Naive thymus-derived CD4-positive, alpha-beta T cell (primary cell): ENCODE data around the gene FXR2. TPM values are rescaled to one million over a fixed set of nuclear protein-coding genes. Genes with fewer than 3 reads are reported as not detected.

Source experiments
- ATAC-seq: fragments of 150-1000 bp; cut with Tn5 transposase; 2 replicates; pipeline ENCODE4 v1.10.0; 2021; ENCODE audit warnings: mild to moderate bottlenecking, moderate library complexity
- CTCF ChIA-PET: fragments of 350-600 bp; sonication (Branson Sonifier 250); formaldehyde crosslinking; loops from one replicate; lab custom pipeline; 2021; ENCODE audit warnings: antibody characterized with exemption; lab: Charles Lee
- POLR2A ChIA-PET: fragments of 350-600 bp; sonication (Branson Sonifier 250); formaldehyde crosslinking; loops from one replicate; lab custom pipeline; 2021; ENCODE audit warnings: antibody characterized with exemption, inconsistent platforms; lab: Charles Lee
- DNase-seq, 9 donors: peaks; one replicate each; pipeline versions ENCODE4 v3.0.0 to v3.0.0-alpha.2; 2020 to 2022; ENCODE audit warnings: mixed read lengths in 1 of 9
- H3K27ac ChIP-seq: one replicate; pipeline ENCODE4 v1.7.0; 2013; ENCODE audit warnings: mild to moderate bottlenecking, low read depth, low read length, moderate library complexity
- H3K27me3 ChIP-seq, 2 donors: one replicate each; pipeline ENCODE4 v1.7.0; 2013; ENCODE audit warnings: low read length in 2 of 2, mild to moderate bottlenecking in 2 of 2, moderate library complexity in 2 of 2; ENCODE audit not compliant: control insufficient read depth in 2 of 2, insufficient read depth in 2 of 2
- H3K36me3 ChIP-seq, 3 experiments: 1 replicate in 2 of 3; 2 replicates in 1 of 3; pipeline ENCODE4 v1.7.0; 2013; ENCODE audit warnings: low read length in 3 of 3, mild to moderate bottlenecking in 3 of 3, moderate library complexity in 1 of 3; ENCODE audit not compliant: insufficient read depth in 3 of 3, control insufficient read depth in 2 of 3
- H3K4me1 ChIP-seq, 2 donors: one replicate each; pipeline ENCODE4 v1.7.0; 2013; ENCODE audit warnings: low read length in 2 of 2, mild to moderate bottlenecking in 2 of 2, moderate library complexity in 1 of 2; ENCODE audit not compliant: control insufficient read depth in 2 of 2, insufficient read depth in 2 of 2
- H3K4me3 ChIP-seq: 2 replicates; pipeline ENCODE4 v1.7.0; 2013; ENCODE audit warnings: mild to moderate bottlenecking, low read length
- H3K9me3 ChIP-seq, 3 experiments: 1 replicate in 2 of 3; 2 replicates in 1 of 3; pipeline ENCODE4 v1.7.0; 2013; ENCODE audit warnings: low read length in 3 of 3; ENCODE audit not compliant: control insufficient read depth in 2 of 3
- H3K27ac Mint-ChIP-seq, 9 donors: one replicate each; pipeline ENCODE4 v1.8.0; 2020 to 2022; ENCODE audit warnings: mixed read lengths in 9 of 9, mild to moderate bottlenecking in 8 of 9, moderate library complexity in 5 of 9, inconsistent platforms in 2 of 9
- H3K27me3 Mint-ChIP-seq, 5 donors: one replicate each; pipeline ENCODE4 v1.8.0; 2021 to 2022; ENCODE audit warnings: mixed read lengths in 5 of 5, mild to moderate bottlenecking in 1 of 5
- H3K36me3 Mint-ChIP-seq, 5 donors: one replicate each; pipeline ENCODE4 v1.8.0; 2020 to 2022; ENCODE audit warnings: mixed read lengths in 5 of 5, mild to moderate bottlenecking in 3 of 5, inconsistent platforms in 1 of 5
- H3K4me1 Mint-ChIP-seq, 7 donors: one replicate each; pipeline ENCODE4 v1.8.0; 2020 to 2022; ENCODE audit warnings: mixed read lengths in 7 of 7, mild to moderate bottlenecking in 3 of 7, inconsistent platforms in 1 of 7
- H3K4me3 Mint-ChIP-seq, 10 donors: one replicate each; pipeline ENCODE4 v1.8.0; 2020 to 2022; ENCODE audit warnings: mild to moderate bottlenecking in 10 of 10, mixed read lengths in 10 of 10, moderate library complexity in 6 of 10, inconsistent platforms in 2 of 10
- H3K9me3 Mint-ChIP-seq, 11 donors: one replicate each; pipeline ENCODE4 v1.8.0; 2020 to 2022; ENCODE audit warnings: mixed read lengths in 11 of 11, mild to moderate bottlenecking in 4 of 11, inconsistent platforms in 1 of 11, moderate library complexity in 1 of 11
- intact Hi-C, 2 donors: fragments of 100-400 bp; cut with micrococcal nuclease; formaldehyde crosslinking; loops; one replicate each; pipeline ENCODE4 v1.15.1; 2023
- polyA plus RNA-seq, 2 donors: library from polyadenylated mRNA; unstranded; fragments of 300-500 nt; fragmentation: Illumina TruSeq; gene quantifications; one replicate each; pipeline ENCODE4 v1.2.3, GENCODE V29; 2021
- total RNA-seq, 6 experiments: library from RNA in 5 of 6; stranded (reverse) in 5 of 6; gene quantifications; 1 replicate in 5 of 6; 2 replicates in 1 of 6; pipeline ENCODE4 v1.2.3 and lab custom pipeline; 2021 to 2026

Gene FXR2
- total and polyA plus RNA-seq, 7 experiments from 2014 or later = 5.5 to 46.9 (median 25.2) TPM

- DNase-seq = no peak
- POLR2A ChIA-PET = interaction anchor here (0.6 to 2.4 kb wide), 7 partner anchors 11 to 111 kb away, joined by 3 to 25 read pairs (median 4); partner anchors contain the start of genes SAT2 and SENP3
- H3K27ac ChIP-seq = peak overlapping the region; percentile 70
- H3K4me1 ChIP-seq = peaks cover 15 to 44% of the 10 kb centered on the region in 2 donors
- H3K9me3 ChIP-seq = no peaks in the 10 kb centered on the region
- no peak for ATAC-seq
- no peak overlapping the region for H3K4me3 ChIP-seq
- CTCF ChIA-PET = interaction anchor here (1.0 to 2.6 kb wide), 4 partner anchors 10 to 195 kb away, joined by 3 to 10 read pairs (median 6); partner anchors contain the start of genes TMEM95 and TP53
- no peaks in the 10 kb centered on the region for H3K36me3 ChIP-seq
- intact Hi-C loops = no loop called here
- Mint-ChIP-seq H3K27ac (peak overlapping the region; percentile 86 to 98 (median 91)), H3K4me3 (peak overlapping the region; percentile 29 to 99 (median 88)), H3K4me1 (peaks cover 55 to 72% (median 65%) of the 10 kb centered on the region in 7 donors), H3K36me3 (peaks cover 0 to 32% (median 5%) of the 10 kb centered on the region in 5 donors), H3K27me3 (no peaks in the 10 kb centered on the region), H3K9me3 (peaks cover 0 to 1% (median 0%) of the 10 kb centered on the region in 11 donors)
- H3K27me3 ChIP-seq = no peaks in the 10 kb centered on the region
Measured at GRCh38 chr17:7550344-7550743, 64.4 kb downstream of the FXR2 start.

GRCh38 chr17:7549401-7550055 lies 65.2 kb downstream of the FXR2 start:
- Mint-ChIP-seq H3K36me3 (peaks cover 0 to 28% (median 4%) of the 10 kb centered on the region in 5 donors), H3K4me1 (peaks cover 50 to 65% (median 58%) of the 10 kb centered on the region in 7 donors), H3K27ac (peak overlapping the region; percentile 86 to 98 (median 91)), H3K4me3 (peak overlapping the region; percentile 77 to 99 (median 88)), H3K9me3 (peaks cover 0 to 1% (median 0%) of the 10 kb centered on the region in 11 donors), H3K27me3 (peaks cover 0 to 2% (median 0%) of the 10 kb centered on the region in 5 donors)
- no peaks in the 10 kb centered on the region for H3K9me3 ChIP-seq
- H3K4me3 ChIP-seq = peak overlapping the region; percentile 91
- H3K27me3 ChIP-seq = no peaks in the 10 kb centered on the region
- ATAC-seq (peak; percentile 59), DNase-seq (peak in 8 of 9 donors; percentile 45 to 60 (median 53))
- intact Hi-C loops = loop anchor here (1.0 to 5.0 kb wide), 4 partner anchors 26 to 114 kb away; partner anchors contain the start of genes POLR2A (in 2 of the 2) and TMEM102 (in 1 of the 2)
- CTCF ChIA-PET = interaction anchor here (0.5 to 2.6 kb wide), 6 partner anchors 11 to 194 kb away, joined by 3 to 10 read pairs (median 4); partner anchors contain the start of genes TMEM95 and TP53
- H3K36me3 ChIP-seq = no peaks in the 10 kb centered on the region
- peaks cover 15 to 38% of the 10 kb centered on the region in 2 donors for H3K4me1 ChIP-seq
- POLR2A ChIA-PET = interaction anchor here (0.9 to 2.4 kb wide), 13 partner anchors 10 to 624 kb away, joined by 3 to 25 read pairs (median 4); partner anchors contain the start of genes POLR2A, SAT2, SENP3 and TP53
- peak overlapping the region; percentile 70 for H3K27ac ChIP-seq

- H3K27me3 Mint-ChIP-seq = peaks cover 0 to 2% (median 0%) of the 10 kb centered on the region in 5 donors
- DNase-seq = peak in 7 of 9 donors; percentile 38 to 69 (median 45)
- intact Hi-C loops = loop anchor here (1.0 to 5.0 kb wide), 5 partner anchors 13 to 113 kb away; partner anchors contain the start of genes POLR2A (in 2 of the 2), SENP3 (in 1 of the 2) and TMEM102 (in 1 of the 2)
- peak within 1 kb of the TSS; percentile 77 to 99 (median 91) for H3K4me3 Mint-ChIP-seq
- H3K9me3 Mint-ChIP-seq = peaks cover 0 to 1% (median 0%) of the 10 kb centered on the region in 11 donors
- ChIA-PET CTCF (interaction anchor here (0.5 to 2.6 kb wide), 5 partner anchors 8 to 193 kb away, joined by 3 to 10 read pairs (median 3); partner anchors contain the start of gene TMEM95), POLR2A (interaction anchor here (0.7 to 2.4 kb wide), 16 partner anchors 9 to 908 kb away, joined by 3 to 25 read pairs (median 4); partner anchors contain the start of genes KIAA0753, POLR2A, SAT2 and SENP3)
- peak within 1 kb of the TSS; percentile 91 for H3K4me3 ChIP-seq
- H3K4me1 ChIP-seq = peaks cover 14 to 35% of the 10 kb centered on the region in 2 donors
- peak within 1 kb of the TSS; percentile 90 to 98 (median 94) for H3K27ac Mint-ChIP-seq
- no peaks in the 10 kb centered on the region for H3K36me3 ChIP-seq
- H3K4me1 Mint-ChIP-seq = peaks cover 46 to 60% (median 55%) of the 10 kb centered on the region in 7 donors
- no peaks in the 10 kb centered on the region for H3K9me3 ChIP-seq
- peak; percentile 60 for ATAC-seq
- H3K36me3 Mint-ChIP-seq = peaks cover 0 to 25% (median 4%) of the 10 kb centered on the region in 5 donors
- peak within 1 kb of the TSS; percentile 70 for H3K27ac ChIP-seq
- no peaks in the 10 kb centered on the region for H3K27me3 ChIP-seq
Measured at GRCh38 chr17:7548585-7549400, 65.9 kb downstream of the FXR2 start, which contains the start of gene TNFSF12. Gene TNFSF12, plus strand, starts transcription at chr17:7549058. Its CDS starts 96 bp downstream, at chr17:7549154.

GRCh38 chr17:7544911-7545310 lies 69.8 kb downstream of the FXR2 start:
- peaks cover 4 to 7% of the 10 kb centered on the region in 2 donors for H3K4me1 ChIP-seq
- no peaks in the 10 kb centered on the region for H3K36me3 ChIP-seq
- no peaks in the 10 kb centered on the region for H3K9me3 ChIP-seq
- H3K4me3 Mint-ChIP-seq = no peak overlapping the region
- CTCF ChIA-PET = interaction anchor here (0.7 to 2.3 kb wide), 2 partner anchors 16 to 103 kb away, joined by 3 to 14 read pairs; partner anchors contain the start of gene SENP3
- no peak overlapping the region for H3K27ac Mint-ChIP-seq
- H3K27ac ChIP-seq = no peak overlapping the region
- H3K9me3 Mint-ChIP-seq = no peaks in the 10 kb centered on the region
- peaks cover 0 to 10% (median 0%) of the 10 kb centered on the region in 5 donors for H3K27me3 Mint-ChIP-seq
- DNase-seq = no peak
- peaks cover 11 to 25% (median 20%) of the 10 kb centered on the region in 7 donors for H3K4me1 Mint-ChIP-seq
- peaks cover 0 to 7% (median 0%) of the 10 kb centered on the region in 5 donors for H3K36me3 Mint-ChIP-seq
- intact Hi-C loops = loop anchor here in 1 of 2 donors (5.0 kb wide), 1 partner anchor 33 kb away; no protein-coding TSS in a partner anchor
- no peak overlapping the region for H3K4me3 ChIP-seq
- POLR2A ChIA-PET = no interaction called here
- H3K27me3 ChIP-seq = no peaks in the 10 kb centered on the region
- no peak for ATAC-seq

Other genes with a start within 250 kb of the FXR2 start
- 10 to 100 TPM in 4 of 5 experiments, 1 to 10 TPM in 1; 1.5 to 23.4 (median 13.9) TPM for gene TNK1, start 233.8 kb downstream of the FXR2 start, total RNA-seq
- 1 to 10 TPM; 5.8 to 7.4 TPM for gene TNK1, start 233.8 kb downstream of the FXR2 start, polyA plus RNA-seq
- 100 to 1,000 TPM in 1 of 5 experiments, 10 to 100 TPM in 4; 74.8 to 142 (median 85.0) TPM for gene PLSCR3, start 220.4 kb downstream of the FXR2 start, total RNA-seq
- gene PLSCR3, start 220.4 kb downstream of the FXR2 start, polyA plus RNA-seq = 100 to 1,000 TPM; 162 to 212 TPM
- 10 to 100 TPM; 31.5 to 58.5 (median 48.2) TPM for gene TMEM256, start 210.8 kb downstream of the FXR2 start, total RNA-seq
- gene TMEM256, start 210.8 kb downstream of the FXR2 start, polyA plus RNA-seq = 10 to 100 TPM; 45.2 to 64.9 TPM
- 10 to 100 TPM in 3 of 5 experiments, 1 to 10 TPM in 2; 1.6 to 17.8 (median 11.9) TPM for gene NLGN2, start 207.1 kb downstream of the FXR2 start, total RNA-seq
- gene NLGN2, start 207.1 kb downstream of the FXR2 start, polyA plus RNA-seq = under 1 TPM; 0.20 to 0.28 TPM
- gene SPEM1, start 194.6 kb downstream of the FXR2 start, total RNA-seq = not detected
- not detected for gene SPEM1, start 194.6 kb downstream of the FXR2 start, polyA plus RNA-seq
- not detected for gene SPEM2, start 189.3 kb downstream of the FXR2 start, total RNA-seq
- not detected for gene SPEM2, start 189.3 kb downstream of the FXR2 start, polyA plus RNA-seq
- gene SPEM3, start 186.0 kb downstream of the FXR2 start, total RNA-seq = not detected
- not detected for gene SPEM3, start 186.0 kb downstream of the FXR2 start, polyA plus RNA-seq
- gene TMEM102, start 179.5 kb downstream of the FXR2 start, total RNA-seq = 10 to 100 TPM in 3 of 5 experiments, 1 to 10 TPM in 2; 8.2 to 19.1 (median 16.5) TPM
- gene TMEM102, start 179.5 kb downstream of the FXR2 start, polyA plus RNA-seq = 10 to 100 TPM in 1 of 2 donors, 1 to 10 TPM in 1; 8.5 to 26.1 TPM
- gene FGF11, start 175.4 kb downstream of the FXR2 start, total RNA-seq = 10 to 100 TPM in 1 of 5 experiments, 1 to 10 TPM in 4; 2.8 to 39.7 (median 3.4) TPM
- gene FGF11, start 175.4 kb downstream of the FXR2 start, polyA plus RNA-seq = under 1 TPM in 1 of 2 donors, not detected in 1; 0.09 TPM
- 10 to 100 TPM in 1 of 5 experiments, 1 to 10 TPM in 4; 6.0 to 14.6 (median 7.2) TPM for gene CHRNB1, start 169.8 kb downstream of the FXR2 start, total RNA-seq
- gene CHRNB1, start 169.8 kb downstream of the FXR2 start, polyA plus RNA-seq = 10 to 100 TPM; 14.9 to 24.8 TPM
- 10 to 100 TPM; 30.3 to 89.2 (median 64.1) TPM for gene ZBTB4, start 135.3 kb downstream of the FXR2 start, total RNA-seq
- 10 to 100 TPM; 15.3 to 25.5 TPM for gene ZBTB4, start 135.3 kb downstream of the FXR2 start, polyA plus RNA-seq
- gene SLC35G6, start 133.5 kb downstream of the FXR2 start, total RNA-seq = under 1 TPM in 1 of 5 experiments, not detected in 4; 0.16 TPM
- gene SLC35G6, start 133.5 kb downstream of the FXR2 start, polyA plus RNA-seq = not detected
- gene POLR2A, start 130.5 kb downstream of the FXR2 start, total RNA-seq = 100 to 1,000 TPM; 165 to 501 (median 225) TPM
- gene POLR2A, start 130.5 kb downstream of the FXR2 start, polyA plus RNA-seq = 10 to 100 TPM; 43.6 to 82.4 TPM
- 10 to 100 TPM; 27.3 to 82.4 (median 36.9) TPM for gene TNFSF12, start 65.8 kb downstream of the FXR2 start, total RNA-seq
- 10 to 100 TPM; 25.4 to 36.1 TPM for gene TNFSF12, start 65.8 kb downstream of the FXR2 start, polyA plus RNA-seq
- 10 to 100 TPM in 1 of 5 experiments, 1 to 10 TPM in 4; 2.0 to 45.6 (median 4.4) TPM for gene TNFSF13, start 56.1 kb downstream of the FXR2 start, total RNA-seq
- 1 to 10 TPM; 1.1 to 1.5 TPM for gene TNFSF13, start 56.1 kb downstream of the FXR2 start, polyA plus RNA-seq
- gene SENP3, start 53.0 kb downstream of the FXR2 start, total RNA-seq = 10 to 100 TPM; 35.0 to 43.8 (median 40.8) TPM
- gene SENP3, start 53.0 kb downstream of the FXR2 start, polyA plus RNA-seq = 10 to 100 TPM; 13.2 to 20.6 TPM
- gene CD68, start 35.3 kb downstream of the FXR2 start, total RNA-seq = 100 to 1,000 TPM in 1 of 5 experiments, 10 to 100 TPM in 2, 1 to 10 TPM in 2; 6.8 to 176 (median 18.8) TPM
- under 1 TPM; 0.12 to 0.21 TPM for gene CD68, start 35.3 kb downstream of the FXR2 start, polyA plus RNA-seq
- gene MPDU1, start 31.0 kb downstream of the FXR2 start, total RNA-seq = 10 to 100 TPM; 25.4 to 79.8 (median 31.4) TPM
- 10 to 100 TPM; 39.1 to 52.3 TPM for gene MPDU1, start 31.0 kb downstream of the FXR2 start, polyA plus RNA-seq
- 1 to 10 TPM in 2 of 5 experiments, under 1 TPM in 3; 0.44 to 1.6 (median 0.56) TPM for gene SOX15, start 24.8 kb downstream of the FXR2 start, total RNA-seq
- gene SOX15, start 24.8 kb downstream of the FXR2 start, polyA plus RNA-seq = not detected
- 10 to 100 TPM; 26.5 to 95.0 (median 77.2) TPM for gene SAT2, start 12.9 kb upstream of the FXR2 start, total RNA-seq
- 10 to 100 TPM; 42.0 to 47.2 TPM for gene SAT2, start 12.9 kb upstream of the FXR2 start, polyA plus RNA-seq
- gene SHBG, start 15.2 kb upstream of the FXR2 start, total RNA-seq = not detected
- not detected for gene SHBG, start 15.2 kb upstream of the FXR2 start, polyA plus RNA-seq
- gene ATP1B2, start 36.0 kb upstream of the FXR2 start, total RNA-seq = 1 to 10 TPM in 1 of 5 experiments, under 1 TPM in 4; 0.12 to 1.1 (median 0.29) TPM
- not detected for gene ATP1B2, start 36.0 kb upstream of the FXR2 start, polyA plus RNA-seq
- 100 to 1,000 TPM in 3 of 5 experiments, 10 to 100 TPM in 2; 57.9 to 226 (median 104) TPM for gene TP53, start 72.6 kb upstream of the FXR2 start, total RNA-seq
- 10 to 100 TPM; 30.9 to 32.5 TPM for gene TP53, start 72.6 kb upstream of the FXR2 start, polyA plus RNA-seq
- 10 to 100 TPM in 2 of 5 experiments, 1 to 10 TPM in 3; 6.7 to 21.1 (median 9.6) TPM for gene WRAP53, start 73.6 kb upstream of the FXR2 start, total RNA-seq
- gene WRAP53, start 73.6 kb upstream of the FXR2 start, polyA plus RNA-seq = 10 to 100 TPM in 1 of 2 donors, 1 to 10 TPM in 1; 9.6 to 18.9 TPM
- not detected for gene EFNB3, start 90.3 kb upstream of the FXR2 start, total RNA-seq
- gene EFNB3, start 90.3 kb upstream of the FXR2 start, polyA plus RNA-seq = not detected
- gene DNAH2, start 102.8 kb upstream of the FXR2 start, total RNA-seq = under 1 TPM in 1 of 5 experiments, not detected in 4; 0.03 TPM
- gene DNAH2, start 102.8 kb upstream of the FXR2 start, polyA plus RNA-seq = not detected
- 100 to 1,000 TPM in 4 of 5 experiments, 10 to 100 TPM in 1; 32.2 to 179 (median 120) TPM for gene KDM6B, start 219.3 kb upstream of the FXR2 start, total RNA-seq
- 1 to 10 TPM in 1 of 2 donors, under 1 TPM in 1; 0.95 to 1.5 TPM for gene KDM6B, start 219.3 kb upstream of the FXR2 start, polyA plus RNA-seq
- gene TMEM88, start 240.2 kb upstream of the FXR2 start, total RNA-seq = 10 to 100 TPM in 4 of 5 experiments, under 1 TPM in 1; 0.70 to 32.7 (median 11.6) TPM
- not detected for gene TMEM88, start 240.2 kb upstream of the FXR2 start, polyA plus RNA-seq
- 10 to 100 TPM; 22.1 to 63.8 (median 24.9) TPM for gene NAA38, start 242.7 kb upstream of the FXR2 start, total RNA-seq
- 100 to 1,000 TPM; 113 to 132 TPM for gene NAA38, start 242.7 kb upstream of the FXR2 start, polyA plus RNA-seq
- 10 to 100 TPM in 2 of 5 experiments, 1 to 10 TPM in 3; 8.4 to 14.2 (median 9.5) TPM for gene CYB5D1, start 243.1 kb upstream of the FXR2 start, total RNA-seq
- gene CYB5D1, start 243.1 kb upstream of the FXR2 start, polyA plus RNA-seq = 1 to 10 TPM; 7.5 to 7.9 TPM